Immature natural killer cell (primary cell): ENCODE data around the gene ABLIM1. TPM values are rescaled to one million over a fixed set of nuclear protein-coding genes. Genes with fewer than 3 reads are reported as not detected.
"Not testable (repeated sequence)": the region's sequence is repeated elsewhere in the genome, so short reads cannot be mapped to it uniquely, and the experiment has no call there.

Experiments used
- DNase-seq, 3 donors: peaks; one replicate each; pipeline ENCODE4 v3.0.0; 2022; ENCODE audit warnings: mixed read lengths in 1 of 3
- H3K27ac Mint-ChIP-seq, 6 donors: one replicate each; pipeline ENCODE4 v1.8.0; 2020; ENCODE audit warnings: mixed read lengths in 6 of 6, mild to moderate bottlenecking in 5 of 6, inconsistent platforms in 4 of 6, moderate library complexity in 3 of 6
- H3K27me3 Mint-ChIP-seq, 3 donors: one replicate each; pipeline ENCODE4 v1.8.0; 2020 to 2021; ENCODE audit warnings: low read depth in 3 of 3, mild to moderate bottlenecking in 3 of 3, mixed read lengths in 3 of 3, moderate library complexity in 3 of 3, inconsistent platforms in 1 of 3
- H3K36me3 Mint-ChIP-seq, 3 donors: one replicate each; pipeline ENCODE4 v1.8.0; 2020; ENCODE audit warnings: mixed read lengths in 3 of 3, inconsistent platforms in 2 of 3, mild to moderate bottlenecking in 2 of 3
- H3K4me1 Mint-ChIP-seq, 2 donors: one replicate each; pipeline ENCODE4 v1.8.0; 2020; ENCODE audit warnings: inconsistent platforms in 2 of 2, mild to moderate bottlenecking in 2 of 2, mixed read lengths in 2 of 2, moderate library complexity in 1 of 2
- H3K4me3 Mint-ChIP-seq, 5 donors: one replicate each; pipeline ENCODE4 v1.8.0; 2020; ENCODE audit warnings: mild to moderate bottlenecking in 5 of 5, mixed read lengths in 5 of 5, inconsistent platforms in 3 of 5, moderate library complexity in 3 of 5
- H3K9me3 Mint-ChIP-seq, 6 donors: one replicate each; pipeline ENCODE4 v1.8.0; 2020; ENCODE audit warnings: mild to moderate bottlenecking in 6 of 6, mixed read lengths in 6 of 6, inconsistent platforms in 4 of 6, moderate library complexity in 3 of 6
- polyA plus RNA-seq, 3 donors: library from polyadenylated mRNA; unstranded; fragments of 300-500 nt; fragmentation: Illumina TruSeq; gene quantifications; one replicate each; pipeline ENCODE4 v1.2.3, GENCODE V29; 2021

Gene ABLIM1
- 100 to 1,000 TPM in 1 of 3 donors, 10 to 100 TPM in 2; 66.2 to 121 (median 74.1) TPM for polyA plus RNA-seq

DNA sequence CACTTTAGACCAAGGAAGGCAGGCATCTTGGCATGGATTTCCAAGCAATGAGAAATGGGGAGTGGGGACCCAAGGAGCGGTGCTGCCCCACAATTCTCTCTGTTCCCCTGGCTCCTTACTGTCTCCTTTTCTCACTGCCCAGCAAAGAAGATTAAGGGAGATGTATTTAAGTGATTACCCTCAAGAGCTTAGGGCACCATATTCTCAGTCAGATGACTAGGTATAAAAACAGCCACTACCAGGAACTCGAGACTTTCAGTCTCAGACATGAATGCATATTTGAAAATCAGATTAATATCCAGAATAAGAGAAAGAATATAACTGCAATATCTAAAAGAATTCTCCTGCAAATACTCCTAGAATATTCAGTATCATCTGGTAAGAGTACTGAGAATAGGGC lies at the start of gene ABLIM1:
Gene ABLIM1 (minus strand): TSS at position 101 of the 400 bp plus-strand sequence. CDS start 75 bp downstream, at position 26.
- no peak within 1 kb of the TSS for H3K27ac Mint-ChIP-seq
- no peaks in the 10 kb centered on the region for H3K36me3 Mint-ChIP-seq
- no peak for DNase-seq
- H3K9me3 Mint-ChIP-seq, result no peaks in the 10 kb centered on the region
- no peaks in the 10 kb centered on the region for H3K4me1 Mint-ChIP-seq
- H3K27me3 Mint-ChIP-seq, result peaks cover 0 to 1% (median 0%) of the 10 kb centered on the region in 3 donors
- H3K4me3 Mint-ChIP-seq, result no peak within 1 kb of the TSS

DNA sequence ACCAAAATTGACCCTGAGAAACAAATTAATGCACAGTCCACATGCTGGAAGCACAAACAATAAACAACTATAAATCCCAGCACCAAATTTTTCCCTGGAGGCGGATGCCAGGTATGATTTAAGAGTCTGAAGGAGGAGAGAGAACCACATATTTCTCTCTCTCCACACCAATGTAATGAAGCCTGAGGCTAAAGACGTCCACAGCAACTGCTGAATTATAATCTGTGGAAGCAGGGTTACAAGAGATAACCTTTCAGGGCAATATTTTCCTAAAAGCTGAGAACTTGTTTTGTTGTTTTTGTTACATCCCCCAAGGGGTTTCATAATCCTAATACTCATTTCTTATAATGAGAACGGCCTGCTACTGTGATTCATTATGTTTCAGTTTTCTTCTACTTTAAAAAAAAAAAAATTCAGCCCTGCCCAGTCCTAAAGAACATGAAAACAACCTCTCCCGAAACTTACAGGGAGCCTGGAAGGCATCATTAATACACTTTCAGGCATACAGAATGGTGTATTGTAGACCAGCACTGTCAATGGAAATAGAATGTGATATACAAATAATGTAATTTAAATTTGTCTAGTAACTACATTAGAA lies 48.5 kb upstream of the ABLIM1 start:
- H3K9me3 Mint-ChIP-seq, result peaks cover 0 to 2% (median 0%) of the 10 kb centered on the region in 6 donors
- no peaks in the 10 kb centered on the region for H3K4me1 Mint-ChIP-seq
- H3K36me3 Mint-ChIP-seq, result no peaks in the 10 kb centered on the region

DNA sequence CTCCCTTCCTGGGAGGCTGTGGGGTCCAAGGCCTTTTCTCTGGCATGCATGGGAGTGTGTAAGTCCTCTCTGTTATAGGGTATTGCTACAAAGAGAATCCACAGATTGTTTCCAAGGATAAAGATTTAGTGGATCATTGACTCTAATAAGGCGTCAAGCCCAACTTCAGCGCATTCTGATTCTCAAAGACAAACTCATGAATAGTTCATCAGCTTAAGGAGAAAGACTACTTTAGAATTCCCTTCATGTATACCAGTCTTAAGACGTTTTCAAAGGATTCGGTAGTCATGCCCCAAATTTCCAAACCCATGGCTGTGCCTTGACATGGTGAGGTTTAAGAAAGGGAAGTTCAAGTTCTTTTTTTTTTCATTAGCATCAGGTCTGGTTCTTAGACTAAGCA lies 46.6 kb upstream of the ABLIM1 start:
- no peaks in the 10 kb centered on the region for H3K4me1 Mint-ChIP-seq
- DNase-seq, result no peak
- H3K27me3 Mint-ChIP-seq, result peaks cover 2 to 6% (median 2%) of the 10 kb centered on the region in 3 donors
- no peaks in the 10 kb centered on the region for H3K36me3 Mint-ChIP-seq
- peaks cover 0 to 5% (median 0%) of the 10 kb centered on the region in 6 donors for H3K9me3 Mint-ChIP-seq
- no peak overlapping the region for H3K27ac Mint-ChIP-seq
- H3K4me3 Mint-ChIP-seq, result no peak overlapping the region

More for the DNA sequence above, 48.5 kb upstream of the ABLIM1 start:
- H3K27me3 Mint-ChIP-seq, result peaks cover 0 to 2% (median 0%) of the 10 kb centered on the region in 3 donors
- H3K27ac Mint-ChIP-seq, result no peak overlapping the region
- no peak overlapping the region for H3K4me3 Mint-ChIP-seq
- no peak for DNase-seq

DNA sequence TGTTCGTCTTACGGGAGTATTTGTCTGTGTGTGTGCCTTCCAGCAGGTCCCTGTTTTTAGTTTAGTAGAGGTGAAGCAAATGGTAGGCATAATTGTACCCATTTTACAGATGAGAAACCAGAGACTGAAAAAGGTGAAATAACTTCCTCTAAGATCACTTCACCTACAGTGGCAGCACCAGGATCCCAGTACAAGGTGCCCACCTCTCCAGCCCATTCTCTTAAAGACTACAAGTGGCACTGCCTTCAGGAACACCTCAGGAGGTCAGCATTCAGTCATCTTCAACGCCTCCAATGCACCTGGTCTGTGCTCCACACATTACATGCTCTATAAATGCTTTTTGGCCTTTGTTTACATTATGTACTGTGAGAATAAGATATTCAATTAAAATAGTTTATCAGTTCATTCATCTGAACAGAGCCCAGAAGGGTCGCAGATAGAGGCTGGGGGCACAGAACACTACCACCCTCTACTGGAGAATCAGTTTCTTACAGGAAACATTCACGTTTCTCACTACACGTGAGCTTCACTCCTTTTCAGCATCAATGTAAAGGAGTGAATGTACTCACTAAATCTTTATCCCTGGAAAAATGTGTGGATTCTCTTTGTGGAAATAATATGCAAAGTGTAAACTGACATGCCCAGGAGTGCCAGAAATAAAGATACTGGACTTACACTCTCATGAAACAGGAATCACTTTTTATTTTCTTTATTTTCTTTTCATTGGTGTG lies 45.5 kb upstream of the ABLIM1 start:
- no peak overlapping the region for H3K27ac Mint-ChIP-seq

DNA sequence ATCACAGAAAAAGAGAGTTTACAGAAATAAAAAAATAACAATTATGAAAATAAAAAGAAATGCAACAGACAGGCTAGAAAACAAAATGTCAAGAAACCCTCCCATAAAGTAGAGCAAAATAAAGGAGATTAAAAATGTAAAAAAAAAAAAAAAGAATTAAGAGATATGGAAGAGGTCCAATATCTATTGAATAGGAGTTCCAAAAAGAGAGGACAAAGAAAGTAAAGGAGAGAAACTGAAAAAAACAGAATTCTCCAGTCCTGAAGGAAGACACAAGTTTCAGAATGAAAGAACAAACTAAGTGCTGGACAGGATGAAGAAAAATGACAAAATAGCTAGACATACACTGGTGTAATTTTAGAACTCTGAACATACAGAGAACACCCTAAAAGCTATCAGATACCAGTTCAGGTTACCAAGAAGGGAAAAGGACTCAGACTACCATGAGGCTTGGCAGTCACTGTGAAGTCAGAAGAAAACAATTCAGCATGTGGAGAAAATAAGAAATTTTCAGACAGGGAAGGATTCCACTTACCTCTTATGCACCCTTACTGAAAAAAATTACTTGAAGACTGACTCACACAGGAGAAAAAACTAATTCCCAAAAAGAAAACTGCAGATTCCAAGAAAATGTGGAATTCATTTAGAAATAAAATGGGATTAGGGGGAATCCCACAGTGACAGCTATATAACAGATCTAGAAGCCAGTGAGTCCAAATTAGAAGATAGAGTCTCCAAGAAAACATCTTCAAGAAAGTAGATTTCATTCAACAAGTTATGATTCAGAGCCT lies 40.4 kb upstream of the ABLIM1 start:
- Mint-ChIP-seq H3K4me1 (peaks cover 5 to 10% of the 10 kb centered on the region in 2 donors), H3K27ac (no peak overlapping the region), H3K4me3 (no peak overlapping the region), H3K27me3 (peaks cover 2 to 6% (median 4%) of the 10 kb centered on the region in 3 donors), H3K9me3 (peaks cover 0 to 4% (median 0%) of the 10 kb centered on the region in 6 donors), H3K36me3 (no peaks in the 10 kb centered on the region)
- no peak for DNase-seq

More for the DNA sequence above, 45.5 kb upstream of the ABLIM1 start:
- peaks cover 0 to 5% (median 0%) of the 10 kb centered on the region in 6 donors for H3K9me3 Mint-ChIP-seq
- H3K27me3 Mint-ChIP-seq, result peaks cover 2 to 6% (median 2%) of the 10 kb centered on the region in 3 donors
- no peaks in the 10 kb centered on the region for H3K4me1 Mint-ChIP-seq
- no peak overlapping the region for H3K4me3 Mint-ChIP-seq
- no peaks in the 10 kb centered on the region for H3K36me3 Mint-ChIP-seq
- DNase-seq, result peak in 2 of 3 donors; percentile 3 to 16

DNA sequence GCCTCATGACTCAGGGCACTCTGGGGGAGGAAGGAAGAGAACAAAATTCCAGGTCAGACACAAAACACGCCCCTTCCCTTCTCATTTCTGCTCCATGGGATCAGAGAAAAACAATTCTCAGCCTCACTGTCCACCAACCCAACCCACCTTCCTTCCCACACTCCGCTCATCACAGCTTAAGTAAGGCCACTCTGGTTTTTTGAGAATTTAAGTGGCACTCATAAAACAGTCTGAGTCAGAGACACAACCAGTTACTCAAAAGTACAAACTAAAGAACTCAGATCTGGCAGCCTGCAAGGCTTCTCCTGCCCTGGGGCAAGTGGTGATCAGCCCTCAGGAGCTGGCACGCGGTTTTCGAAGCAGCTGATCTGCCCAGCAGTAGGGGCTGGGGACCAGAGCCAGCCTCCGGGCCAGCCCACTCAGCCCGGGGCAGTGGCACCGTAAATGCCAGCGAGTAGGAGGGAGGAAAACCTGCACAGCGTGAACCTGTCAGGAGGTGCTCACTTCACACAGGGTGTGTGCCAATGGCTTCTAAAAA lies 39.1 kb upstream of the ABLIM1 start:
- peaks cover 5 to 10% of the 10 kb centered on the region in 2 donors for H3K4me1 Mint-ChIP-seq
- H3K4me3 Mint-ChIP-seq, result no peak overlapping the region
- DNase-seq, result no peak
- H3K27ac Mint-ChIP-seq, result no peak overlapping the region
- no peaks in the 10 kb centered on the region for H3K36me3 Mint-ChIP-seq
- H3K9me3 Mint-ChIP-seq, result peaks cover 0 to 4% (median 0%) of the 10 kb centered on the region in 6 donors
- peaks cover 2 to 6% (median 4%) of the 10 kb centered on the region in 3 donors for H3K27me3 Mint-ChIP-seq

DNA sequence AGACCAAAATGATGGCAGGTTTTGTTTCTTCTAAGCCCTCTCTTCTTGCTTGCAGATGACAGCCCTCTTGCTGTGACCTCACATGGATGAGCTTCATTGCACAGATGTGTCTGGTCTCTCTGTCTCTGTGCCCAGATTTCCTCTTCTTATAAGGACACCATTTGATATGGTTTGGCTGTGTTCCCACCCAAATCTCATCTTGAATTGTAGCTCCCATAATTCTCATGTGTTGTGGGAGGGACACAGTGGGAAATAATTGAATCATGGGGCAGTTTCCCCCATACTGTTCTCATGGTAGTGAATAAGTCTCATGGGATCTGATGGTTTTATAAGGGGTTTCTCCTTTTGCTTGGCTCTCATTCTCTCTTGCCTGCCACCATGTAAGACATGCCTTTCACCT lies 38.2 kb upstream of the ABLIM1 start:
- DNase-seq, H3K27ac Mint-ChIP-seq, H3K4me1 Mint-ChIP-seq, H3K4me3 Mint-ChIP-seq, H3K9me3 Mint-ChIP-seq, H3K27me3 Mint-ChIP-seq, H3K36me3 Mint-ChIP-seq: not testable (repeated sequence)

DNA sequence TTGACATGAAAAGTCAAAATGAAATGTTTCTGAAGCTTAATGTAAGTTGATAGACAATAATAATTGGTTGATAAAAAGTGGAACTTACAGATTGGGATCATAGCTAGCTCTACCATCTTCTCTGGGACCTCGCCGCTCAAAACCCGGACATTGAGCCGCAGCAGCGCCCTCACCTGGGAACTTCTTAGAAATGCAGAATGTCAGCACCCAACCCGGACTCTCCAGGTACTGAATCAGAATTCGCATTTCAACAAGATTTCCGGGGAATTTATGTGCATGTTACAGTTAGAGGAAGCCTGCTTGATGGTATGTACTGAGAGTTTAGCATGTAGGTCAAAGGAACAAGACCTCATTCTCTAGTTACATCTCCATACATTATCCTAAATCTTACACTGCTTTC lies 36.7 kb upstream of the ABLIM1 start:
- Mint-ChIP-seq H3K4me3 (no peak overlapping the region), H3K27me3 (peaks cover 0 to 5% (median 2%) of the 10 kb centered on the region in 3 donors), H3K4me1 (peaks cover 5 to 10% of the 10 kb centered on the region in 2 donors)

DNA sequence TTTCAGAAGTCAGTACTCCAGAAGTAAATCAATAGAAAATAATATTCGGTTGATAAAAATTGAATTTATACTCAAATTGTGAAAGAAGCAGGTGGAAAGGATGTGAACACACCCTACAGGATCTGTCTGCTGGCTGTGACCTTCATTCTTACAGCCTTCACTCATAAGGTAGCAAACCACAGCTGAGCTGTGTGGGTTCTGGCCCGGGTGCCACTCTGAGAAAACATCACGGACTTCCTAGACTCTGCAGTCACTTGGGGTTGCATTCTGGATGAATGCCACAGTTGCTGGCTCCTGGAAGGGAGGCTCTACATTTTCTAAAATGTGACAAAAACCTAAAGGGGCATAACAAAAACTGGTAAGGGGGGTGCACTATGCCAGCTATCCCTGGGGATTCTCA lies 36.0 kb upstream of the ABLIM1 start:
- peak in 1 of 3 donors; percentile 8 for DNase-seq
- H3K4me3 Mint-ChIP-seq, result no peak overlapping the region
- no peaks in the 10 kb centered on the region for H3K9me3 Mint-ChIP-seq
- H3K36me3 Mint-ChIP-seq, result no peaks in the 10 kb centered on the region
- H3K27ac Mint-ChIP-seq, result no peak overlapping the region
- peaks cover 0 to 4% (median 2%) of the 10 kb centered on the region in 3 donors for H3K27me3 Mint-ChIP-seq
- H3K4me1 Mint-ChIP-seq, result peaks cover 5 to 10% of the 10 kb centered on the region in 2 donors

More for the DNA sequence above, 36.7 kb upstream of the ABLIM1 start:
- H3K9me3 Mint-ChIP-seq, result no peaks in the 10 kb centered on the region
- H3K27ac Mint-ChIP-seq, result no peak overlapping the region
- no peaks in the 10 kb centered on the region for H3K36me3 Mint-ChIP-seq
- DNase-seq, result peak in 1 of 3 donors; percentile 12

DNA sequence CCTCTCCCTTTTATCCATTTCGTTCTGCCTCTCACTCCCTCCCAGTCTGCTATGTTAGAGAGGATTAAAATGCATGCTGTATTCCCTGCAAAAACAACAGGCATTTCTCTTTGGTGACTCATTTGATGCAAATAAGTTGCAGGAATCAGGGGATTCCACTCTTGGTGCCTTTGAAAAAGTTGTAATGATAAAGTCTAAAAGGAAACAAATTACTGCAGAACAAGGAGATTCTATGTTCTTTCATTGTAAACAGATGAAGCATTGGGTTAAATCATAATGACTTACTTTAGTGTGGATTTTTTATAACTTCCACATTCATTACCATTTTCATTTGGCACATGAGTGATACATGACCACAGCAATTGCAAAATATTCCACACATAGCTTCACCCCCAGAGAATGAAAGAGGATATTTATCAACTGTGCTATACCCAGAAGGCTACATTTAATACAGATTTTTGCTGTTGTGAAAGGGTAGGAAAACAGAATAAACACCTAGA lies 33.4 kb upstream of the ABLIM1 start:
- Mint-ChIP-seq H3K36me3 (no peaks in the 10 kb centered on the region), H3K9me3 (no peaks in the 10 kb centered on the region), H3K27me3 (peaks cover 0 to 2% (median 2%) of the 10 kb centered on the region in 3 donors), H3K27ac (no peak overlapping the region), H3K4me1 (peaks cover 5 to 10% of the 10 kb centered on the region in 2 donors), H3K4me3 (no peak overlapping the region)
- DNase-seq, result no peak

DNA sequence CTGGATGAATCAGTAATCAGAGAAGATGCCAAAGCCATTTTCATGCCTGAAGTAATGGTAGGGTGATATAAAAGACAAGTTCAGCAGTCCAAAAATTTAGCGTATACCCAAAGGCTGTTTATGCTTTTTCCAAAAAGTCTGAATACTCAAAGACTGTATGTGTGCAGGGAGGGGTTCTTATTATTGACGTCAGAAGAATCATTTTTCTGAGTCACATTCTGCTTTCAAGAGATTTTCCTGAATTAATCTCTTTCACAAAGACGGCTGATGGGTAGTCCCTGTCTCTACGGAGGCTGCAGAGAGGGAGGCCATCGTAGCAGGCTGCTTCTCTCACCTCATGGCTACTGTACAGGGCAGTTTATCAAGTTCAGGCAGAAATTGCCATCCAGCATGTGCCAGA lies 30.7 kb upstream of the ABLIM1 start:
- no peaks in the 10 kb centered on the region for H3K9me3 Mint-ChIP-seq
- H3K4me3 Mint-ChIP-seq, result no peak overlapping the region
- peaks cover 0 to 4% (median 2%) of the 10 kb centered on the region in 3 donors for H3K27me3 Mint-ChIP-seq
- no peaks in the 10 kb centered on the region for H3K36me3 Mint-ChIP-seq
- no peak for DNase-seq
- H3K4me1 Mint-ChIP-seq, result peaks cover 0 to 2% of the 10 kb centered on the region in 2 donors
- no peak overlapping the region for H3K27ac Mint-ChIP-seq

DNA sequence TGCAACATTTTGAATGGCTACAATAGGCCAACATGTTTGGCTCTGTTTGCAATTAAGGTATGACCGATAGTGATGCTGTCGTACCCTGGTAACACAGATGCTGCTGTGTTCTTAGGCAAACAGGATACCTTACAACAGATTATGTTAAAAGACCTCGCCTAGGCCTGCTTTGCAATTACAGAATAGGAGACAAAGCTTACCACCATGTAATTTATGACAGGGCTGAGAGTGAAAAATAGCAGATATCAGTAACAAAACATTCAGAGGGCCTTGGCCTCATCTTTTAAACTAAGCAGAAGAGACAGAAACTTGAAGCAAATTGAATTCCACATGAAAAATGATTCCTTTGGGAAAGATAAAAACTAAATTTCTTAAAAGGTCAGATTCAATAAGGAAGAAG lies 29.4 kb upstream of the ABLIM1 start:
- H3K27ac Mint-ChIP-seq, result no peak overlapping the region
- H3K4me3 Mint-ChIP-seq, result no peak overlapping the region
- no peaks in the 10 kb centered on the region for H3K36me3 Mint-ChIP-seq
- no peak for DNase-seq
- H3K27me3 Mint-ChIP-seq, result peaks cover 2 to 4% (median 3%) of the 10 kb centered on the region in 3 donors
- H3K4me1 Mint-ChIP-seq, result no peaks in the 10 kb centered on the region
- no peaks in the 10 kb centered on the region for H3K9me3 Mint-ChIP-seq

DNA sequence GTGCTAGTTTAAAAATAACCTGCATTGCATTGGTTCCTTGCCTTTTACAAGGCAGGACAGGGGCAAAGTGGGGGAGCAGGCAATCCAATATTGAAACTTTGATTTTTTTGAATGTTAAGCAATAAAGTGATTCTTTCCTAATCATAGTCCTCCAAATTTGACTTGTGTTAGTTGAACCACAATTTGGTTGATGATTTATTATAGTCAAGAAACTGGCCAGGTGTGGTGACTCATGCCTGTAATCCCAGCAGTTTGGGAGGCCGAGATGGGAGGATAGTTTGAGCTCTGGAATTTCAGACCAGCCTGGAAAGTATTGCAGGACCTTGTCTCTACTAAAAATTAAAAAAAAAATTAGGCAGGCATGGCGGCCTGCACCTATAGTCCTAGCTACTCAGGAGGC lies 27.9 kb upstream of the ABLIM1 start:
- H3K27ac Mint-ChIP-seq, result no peak overlapping the region
- no peak overlapping the region for H3K4me3 Mint-ChIP-seq
- DNase-seq, result no peak
- H3K36me3 Mint-ChIP-seq, result no peaks in the 10 kb centered on the region
- peaks cover 2 to 4% (median 4%) of the 10 kb centered on the region in 3 donors for H3K27me3 Mint-ChIP-seq
- H3K9me3 Mint-ChIP-seq, result no peaks in the 10 kb centered on the region
- H3K4me1 Mint-ChIP-seq, result no peaks in the 10 kb centered on the region
